ENCODE results near the gene AMIGO1. TPM values are rescaled to one million over a fixed set of nuclear protein-coding genes. Genes with fewer than 3 reads are reported as not detected.

Gene AMIGO1
- total RNA-seq, 1 experiment from 2014 or later, result 0.10 TPM

DNA sequence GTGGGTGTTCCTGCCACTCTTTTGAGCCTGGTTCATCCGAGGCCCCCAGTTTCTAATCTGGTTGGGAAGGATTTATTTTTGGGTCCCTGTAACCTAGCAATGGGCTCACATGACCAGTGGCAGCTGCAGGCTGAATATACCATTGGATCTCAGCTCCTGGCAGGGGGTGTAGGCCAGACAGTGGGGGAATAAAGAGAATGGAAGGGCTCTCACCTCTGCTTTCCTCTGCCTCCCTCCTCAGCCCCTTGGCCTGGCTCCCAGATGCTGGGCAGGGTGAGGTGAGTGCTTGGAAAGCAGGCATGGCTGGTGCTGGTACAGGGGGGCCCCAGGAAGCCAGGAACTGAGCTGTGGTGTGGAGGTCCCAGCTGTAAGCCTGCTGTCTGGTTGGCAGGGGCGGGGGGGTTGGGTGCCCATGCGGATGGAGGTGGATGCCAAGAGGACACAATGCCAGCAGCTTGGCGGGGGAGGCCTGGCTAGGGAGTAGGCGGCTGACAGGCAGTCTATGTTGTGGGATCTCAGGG lies 26.5 kb upstream of the AMIGO1 start:
- CTCF ChIA-PET, result interaction anchor here (1.3 kb wide), 1 partner anchor 47 kb away, joined by 3 read pairs; no protein-coding TSS in a partner anchor
- H3K4me1 ChIP-seq (ENCODE audit: control insufficient read depth in 1 of 2, insufficient read depth in 2 of 2, low read length in 2 of 2), result peaks cover 4 to 14% of the 10 kb centered on the region in 2 experiments; a peak in 3 of 4 replicates
- no peak for DNase-seq (ENCODE audit: low read depth, low spot score)
- RAD21 ChIA-PET (ENCODE audit: low non-redundant PET in 1 of 2, low total read pairs in 2 of 2, uncharacterized antibody in 2 of 2, unreplicated experiment in 2 of 2), result no interaction called here
- H2AFZ ChIP-seq (ENCODE audit: low read depth, low read length, poor library complexity, severe bottlenecking), result no peak overlapping the region
- no peak overlapping the region for H3K4me3 ChIP-seq (replicated peaks in 1 of 2; ENCODE audit: low read depth in 1 of 2, low read length in 2 of 2)
- H4K20me1 ChIP-seq (ENCODE audit: insufficient read depth), result no peaks in the 10 kb centered on the region
- no peaks in the 10 kb centered on the region for H3K79me2 ChIP-seq (ENCODE audit: insufficient read depth, low read length)
- POLR2A ChIA-PET, result no interaction called here
- no peaks in the 10 kb centered on the region for H3K27me3 ChIP-seq (ENCODE audit: insufficient read depth, low read length)
- H3K9me3 ChIP-seq (ENCODE audit: control insufficient read depth in 1 of 2, insufficient read depth in 1 of 2, low read depth in 1 of 2, low read length in 2 of 2), result no peaks in the 10 kb centered on the region
- no peaks in the 10 kb centered on the region for H3K9me2 ChIP-seq (ENCODE audit: insufficient read depth)
- no peak overlapping the region for H3K27ac ChIP-seq (ENCODE audit: low read depth, low read length)
- no peak for ATAC-seq
- intact Hi-C loops (cut with micrococcal nuclease), result loop anchor here (10.0 kb wide), 1 partner anchor 331 kb away; no protein-coding TSS in a partner anchor
- H3K9ac ChIP-seq (ENCODE audit: low read length), result no peak overlapping the region
- H3K4me2 ChIP-seq (ENCODE audit: low read length), result no peak overlapping the region
- TF ChIP-seq POLR2A (IDR thresholded peaks at IDR 0.05; ENCODE audit: borderline replicate concordance, extremely low read depth, insufficient read depth, insufficient read length) (no peak), POLR2AphosphoS5 (IDR thresholded peaks at IDR 0.05; ENCODE audit: low read depth, low read length) (no peak), CEBPB (IDR thresholded peaks at IDR 0.05; ENCODE audit: low read depth) (no peak), SRF (IDR thresholded peaks at IDR 0.05; ENCODE audit: low read depth) (no peak), FOSL1 (IDR thresholded peaks at IDR 0.05; ENCODE audit: low read depth) (no peak), CBX3 (IDR thresholded peaks at IDR 0.05; ENCODE audit: low read depth) (no peak), ELF1 (IDR thresholded peaks at IDR 0.05; ENCODE audit: borderline replicate concordance, low read depth) (no peak), TCF7L2 (IDR thresholded peaks at IDR 0.05; ENCODE audit: borderline replicate concordance, extremely low read depth, insufficient read depth, insufficient read length) (no peak), SIN3A (IDR thresholded peaks at IDR 0.05; ENCODE audit: low read depth) (no peak), SP1 (IDR thresholded peaks at IDR 0.05; ENCODE audit: low read depth) (no peak), JUND (IDR thresholded peaks at IDR 0.05) (no peak), ZNF274 (IDR thresholded peaks at IDR 0.05; ENCODE audit: low read depth, low read length) (no peak), RAD21 (IDR thresholded peaks at IDR 0.05; ENCODE audit: low read depth) (no peak), EGR1 (IDR thresholded peaks at IDR 0.05; ENCODE audit: low read depth) (no peak)
- TF ChIP-seq, protein P1, sequence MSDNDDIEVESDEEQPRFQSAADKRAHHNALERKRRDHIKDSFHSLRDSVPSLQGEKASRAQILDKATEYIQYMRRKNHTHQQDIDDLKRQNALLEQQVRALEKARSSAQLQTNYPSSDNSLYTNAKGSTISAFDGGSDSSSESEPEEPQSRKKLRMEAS (IDR thresholded peaks at IDR 0.05), result no peak
- TF ChIP-seq, protein P2, sequence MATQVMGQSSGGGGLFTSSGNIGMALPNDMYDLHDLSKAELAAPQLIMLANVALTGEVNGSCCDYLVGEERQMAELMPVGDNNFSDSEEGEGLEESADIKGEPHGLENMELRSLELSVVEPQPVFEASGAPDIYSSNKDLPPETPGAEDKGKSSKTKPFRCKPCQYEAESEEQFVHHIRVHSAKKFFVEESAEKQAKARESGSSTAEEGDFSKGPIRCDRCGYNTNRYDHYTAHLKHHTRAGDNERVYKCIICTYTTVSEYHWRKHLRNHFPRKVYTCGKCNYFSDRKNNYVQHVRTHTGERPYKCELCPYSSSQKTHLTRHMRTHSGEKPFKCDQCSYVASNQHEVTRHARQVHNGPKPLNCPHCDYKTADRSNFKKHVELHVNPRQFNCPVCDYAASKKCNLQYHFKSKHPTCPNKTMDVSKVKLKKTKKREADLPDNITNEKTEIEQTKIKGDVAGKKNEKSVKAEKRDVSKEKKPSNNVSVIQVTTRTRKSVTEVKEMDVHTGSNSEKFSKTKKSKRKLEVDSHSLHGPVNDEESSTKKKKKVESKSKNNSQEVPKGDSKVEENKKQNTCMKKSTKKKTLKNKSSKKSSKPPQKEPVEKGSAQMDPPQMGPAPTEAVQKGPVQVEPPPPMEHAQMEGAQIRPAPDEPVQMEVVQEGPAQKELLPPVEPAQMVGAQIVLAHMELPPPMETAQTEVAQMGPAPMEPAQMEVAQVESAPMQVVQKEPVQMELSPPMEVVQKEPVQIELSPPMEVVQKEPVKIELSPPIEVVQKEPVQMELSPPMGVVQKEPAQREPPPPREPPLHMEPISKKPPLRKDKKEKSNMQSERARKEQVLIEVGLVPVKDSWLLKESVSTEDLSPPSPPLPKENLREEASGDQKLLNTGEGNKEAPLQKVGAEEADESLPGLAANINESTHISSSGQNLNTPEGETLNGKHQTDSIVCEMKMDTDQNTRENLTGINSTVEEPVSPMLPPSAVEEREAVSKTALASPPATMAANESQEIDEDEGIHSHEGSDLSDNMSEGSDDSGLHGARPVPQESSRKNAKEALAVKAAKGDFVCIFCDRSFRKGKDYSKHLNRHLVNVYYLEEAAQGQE (IDR thresholded peaks at IDR 0.05; ENCODE audit: low read depth), result no peak
- TF ChIP-seq, protein P3, sequence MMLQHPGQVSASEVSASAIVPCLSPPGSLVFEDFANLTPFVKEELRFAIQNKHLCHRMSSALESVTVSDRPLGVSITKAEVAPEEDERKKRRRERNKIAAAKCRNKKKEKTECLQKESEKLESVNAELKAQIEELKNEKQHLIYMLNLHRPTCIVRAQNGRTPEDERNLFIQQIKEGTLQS (IDR thresholded peaks at IDR 0.05), result no peak
- TF ChIP-seq, protein P4, sequence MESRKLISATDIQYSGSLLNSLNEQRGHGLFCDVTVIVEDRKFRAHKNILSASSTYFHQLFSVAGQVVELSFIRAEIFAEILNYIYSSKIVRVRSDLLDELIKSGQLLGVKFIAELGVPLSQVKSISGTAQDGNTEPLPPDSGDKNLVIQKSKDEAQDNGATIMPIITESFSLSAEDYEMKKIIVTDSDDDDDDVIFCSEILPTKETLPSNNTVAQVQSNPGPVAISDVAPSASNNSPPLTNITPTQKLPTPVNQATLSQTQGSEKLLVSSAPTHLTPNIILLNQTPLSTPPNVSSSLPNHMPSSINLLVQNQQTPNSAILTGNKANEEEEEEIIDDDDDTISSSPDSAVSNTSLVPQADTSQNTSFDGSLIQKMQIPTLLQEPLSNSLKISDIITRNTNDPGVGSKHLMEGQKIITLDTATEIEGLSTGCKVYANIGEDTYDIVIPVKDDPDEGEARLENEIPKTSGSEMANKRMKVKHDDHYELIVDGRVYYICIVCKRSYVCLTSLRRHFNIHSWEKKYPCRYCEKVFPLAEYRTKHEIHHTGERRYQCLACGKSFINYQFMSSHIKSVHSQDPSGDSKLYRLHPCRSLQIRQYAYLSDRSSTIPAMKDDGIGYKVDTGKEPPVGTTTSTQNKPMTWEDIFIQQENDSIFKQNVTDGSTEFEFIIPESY (IDR thresholded peaks at IDR 0.05; ENCODE audit: extremely low read depth, insufficient replicate concordance, low read length), result no peak
- H3K36me3 ChIP-seq (ENCODE audit: control insufficient read depth in 1 of 2, insufficient read depth in 2 of 2, low read length in 2 of 2), result no peaks in the 10 kb centered on the region
- BruUV-seq (replicated peaks), result no TSS peak
